CD4-positive, alpha-beta T cell treated with Interleukin-6 for 4 hours (primary cell): Measurements from ENCODE around the gene SGSM2.
A peak's percentile ranks its signal among the peaks of the same experiment; 100 is the strongest.

Source experiments
- DNase-seq: peaks from one replicate; pipeline ENCODE4 v3.0.0-alpha.2; 2020; ENCODE audit warnings: mixed read lengths

The SGSM2 gene

GRCh38 chr17:2337544-2338314 lies 428 bp downstream of the SGSM2 start:
- peak; percentile 62 for DNase-seq

GRCh38 chr17:2338315-2338657 lies 985 bp downstream of the SGSM2 start:
- DNase-seq, result peak; percentile 16

- DNase-seq, result peak; percentile 40
These were observed 6.1 kb downstream of the SGSM2 start for GRCh38 chr17:2343421-2343820.

DNA sequence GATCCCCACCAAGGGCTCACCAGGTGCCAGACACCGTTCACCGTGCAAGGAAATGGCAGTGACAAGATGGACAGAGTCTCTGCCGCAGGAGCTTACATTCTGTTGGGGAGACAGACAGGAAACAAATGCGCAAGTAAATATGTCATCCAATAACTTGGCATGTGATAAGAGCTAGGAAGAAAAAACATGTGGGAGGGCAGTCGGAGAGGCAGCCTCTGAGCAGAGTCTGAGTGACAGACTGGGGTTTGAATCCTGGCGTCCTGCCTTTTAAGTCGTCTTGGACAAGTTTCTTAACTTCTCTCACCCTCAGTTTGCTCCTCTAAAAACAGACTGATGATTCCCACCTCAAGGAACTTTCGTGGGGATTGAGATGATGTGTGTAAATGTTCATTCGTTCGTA lies 7.2 kb downstream of the SGSM2 start:
- DNase-seq, result no peak

DNA sequence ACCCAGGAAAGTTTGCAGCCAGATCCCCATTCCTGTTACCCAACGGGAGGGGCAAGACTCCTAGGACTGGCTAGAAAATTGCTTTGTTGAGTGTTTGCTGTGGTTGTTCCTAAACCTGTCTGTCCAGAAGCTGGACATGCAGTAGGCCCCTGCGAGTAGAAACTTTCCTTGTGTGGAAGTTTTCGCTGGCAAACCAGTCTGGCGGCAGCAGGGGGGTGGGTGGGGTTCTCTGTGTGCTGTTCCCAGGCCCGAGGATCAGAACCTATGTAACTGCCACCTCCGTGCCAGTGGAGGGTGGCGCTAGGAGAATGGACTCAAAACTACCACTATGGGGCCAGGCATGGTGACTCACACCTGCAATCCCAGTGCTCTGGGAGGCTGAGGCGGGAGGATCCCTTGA lies 9.2 kb downstream of the SGSM2 start:
- no peak for DNase-seq

GRCh38 chr17:2347805-2348685 lies 10.7 kb downstream of the SGSM2 start:
- DNase-seq, result no peak

DNA sequence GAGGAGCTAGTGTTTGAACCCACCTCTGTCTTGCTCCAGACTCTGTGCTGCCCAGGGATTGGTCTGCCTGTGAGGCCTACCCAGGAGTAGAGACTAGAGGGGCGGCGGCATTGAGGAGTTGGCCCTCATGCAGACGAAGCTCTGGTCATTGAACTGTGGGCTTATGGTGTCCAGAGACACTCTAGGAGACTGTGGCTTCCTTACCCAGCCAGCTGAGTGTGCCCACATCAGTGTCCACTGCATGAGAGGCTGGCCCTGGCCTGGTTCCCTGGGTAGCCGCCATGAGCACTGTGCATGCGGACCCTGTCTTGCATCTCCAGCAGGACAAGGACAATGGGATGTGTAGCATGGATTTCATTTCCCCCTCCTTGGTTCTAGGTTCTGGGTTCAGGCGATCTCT lies 14.0 kb downstream of the SGSM2 start:
- DNase-seq, result no peak

DNA sequence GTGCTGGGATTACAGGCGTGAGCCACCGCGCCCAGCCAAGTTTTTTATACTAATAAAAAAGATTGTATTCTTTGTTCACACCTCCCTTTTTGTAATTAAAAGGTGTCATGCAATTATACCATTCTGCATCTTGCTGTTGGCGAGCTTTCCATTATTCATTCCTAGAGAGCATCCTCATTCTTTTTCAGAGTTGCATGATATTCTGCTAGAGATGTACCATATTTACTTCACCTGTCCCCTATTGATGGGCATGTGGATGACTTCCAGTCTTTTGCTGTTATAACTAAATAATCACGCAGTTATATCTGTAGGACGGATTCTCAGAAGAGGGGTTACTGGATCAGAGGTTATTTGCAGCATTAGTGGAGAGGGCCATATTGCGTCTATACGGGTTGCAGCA lies 17.0 kb downstream of the SGSM2 start:
- DNase-seq, result no peak

DNA sequence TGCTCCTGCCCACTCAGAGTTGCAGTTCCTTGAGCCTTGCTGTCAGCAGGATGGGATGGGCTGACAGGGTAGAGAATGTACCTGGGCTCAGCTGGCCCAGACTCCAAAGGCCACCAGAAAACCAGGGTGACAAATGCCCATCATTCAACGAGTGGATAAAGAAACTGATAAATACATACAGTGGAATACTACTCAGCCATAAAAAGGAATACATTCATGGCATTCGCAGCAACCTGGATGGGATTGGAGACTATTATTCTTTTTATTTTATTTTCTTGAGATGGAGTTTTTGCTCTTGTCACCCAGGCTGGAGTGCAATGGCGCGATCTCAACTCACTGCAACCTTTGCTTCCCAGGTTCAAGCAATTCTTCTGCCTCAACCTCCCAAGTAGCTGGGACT lies 19.9 kb downstream of the SGSM2 start:
- no peak for DNase-seq

GRCh38 chr17:2357931-2358434 lies 20.7 kb downstream of the SGSM2 start:
- no peak for DNase-seq

- DNase-seq, result no peak
These were observed 23.9 kb downstream of the SGSM2 start for GRCh38 chr17:2361010-2361760.

DNA sequence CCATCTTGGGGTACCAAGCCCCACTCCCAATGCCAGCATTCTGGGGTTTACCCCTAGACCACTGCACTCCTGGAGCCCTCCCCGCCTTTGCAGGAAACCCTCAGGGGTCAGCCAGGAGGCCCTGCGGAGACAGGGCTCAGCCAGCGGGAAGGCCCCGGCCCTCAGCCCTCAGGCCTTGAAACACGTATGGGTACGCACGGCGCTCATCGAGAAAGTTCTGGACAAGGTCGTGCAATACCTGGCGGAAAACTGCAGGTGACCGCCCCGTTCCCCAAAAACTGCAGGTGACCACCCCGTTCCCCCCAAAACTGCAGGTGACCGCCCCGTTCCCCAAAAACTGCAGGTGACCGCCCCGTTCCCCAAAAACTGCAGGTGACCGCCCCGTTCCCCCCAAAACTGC lies 24.7 kb downstream of the SGSM2 start:
- DNase-seq, result no peak

GRCh38 chr17:2362416-2362815 lies 25.1 kb downstream of the SGSM2 start:
- DNase-seq, result no peak

- no peak for DNase-seq
These were observed 25.6 kb downstream of the SGSM2 start for GRCh38 chr17:2362881-2363280.

GRCh38 chr17:2363318-2363717 lies 26.0 kb downstream of the SGSM2 start:
- DNase-seq, result no peak

GRCh38 chr17:2363851-2364762 lies 26.8 kb downstream of the SGSM2 start:
- DNase-seq, result no peak

- no peak for DNase-seq
These were observed 27.4 kb downstream of the SGSM2 start for GRCh38 chr17:2364763-2365116.

GRCh38 chr17:2365132-2365531 lies 27.8 kb downstream of the SGSM2 start:
- no peak for DNase-seq

GRCh38 chr17:2366747-2367494 lies 29.6 kb downstream of the SGSM2 start:
- no peak for DNase-seq

- DNase-seq, result no peak
These were observed 31.1 kb downstream of the SGSM2 start for GRCh38 chr17:2368359-2368758.

- DNase-seq, result no peak
These were observed 31.7 kb downstream of the SGSM2 start for GRCh38 chr17:2369039-2369438.
